ENCODE measurements around the gene BCAS4.
"Not testable (repeated sequence)": the region's sequence is repeated elsewhere in the genome, so short reads cannot be mapped to it uniquely, and the experiment has no call there.

Gene BCAS4

GRCh38 chr20:50799890-50800550 lies 5.2 kb downstream of the BCAS4 start:
- DNase-seq, result no peak

DNA sequence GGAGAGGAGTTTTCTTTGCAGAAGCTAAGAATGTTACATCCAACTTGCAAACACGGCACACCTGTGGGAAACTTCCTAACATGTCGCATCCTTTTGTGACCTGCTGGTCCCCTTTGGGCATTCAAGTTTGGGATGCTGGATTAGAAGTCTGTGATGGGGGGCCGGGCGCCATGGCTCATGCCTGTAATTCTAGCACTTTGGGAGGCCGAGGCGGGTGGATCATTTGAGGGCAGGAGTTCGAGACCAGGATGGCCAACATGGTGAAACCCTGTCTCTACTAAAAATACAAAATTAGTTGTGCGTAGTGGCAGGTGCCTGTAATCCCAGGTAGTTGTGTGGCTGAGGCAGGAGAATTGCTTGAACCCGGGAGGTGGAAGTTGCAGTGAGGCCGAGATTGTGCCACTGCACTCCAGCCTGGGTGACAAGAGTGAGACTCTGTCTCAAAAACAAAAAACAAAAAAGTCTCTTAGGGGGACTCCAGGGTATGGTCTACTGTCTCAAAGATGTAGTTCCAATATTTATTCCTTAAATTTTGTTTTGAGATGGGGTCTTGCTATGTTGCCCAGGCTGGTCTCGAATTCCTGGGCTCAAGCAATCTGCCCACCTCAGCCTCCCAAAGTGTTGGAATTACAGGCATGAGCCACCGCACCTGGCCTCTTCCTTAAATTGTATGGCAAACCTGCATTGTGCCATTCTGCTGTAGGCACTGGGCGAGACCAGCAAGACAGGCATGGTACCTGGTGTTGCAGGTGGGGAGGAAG lies 6.3 kb downstream of the BCAS4 start:
- DNase-seq, result not testable (repeated sequence)

GRCh38 chr20:50801747-50802125 lies 6.9 kb downstream of the BCAS4 start:
- no peak for DNase-seq

DNA sequence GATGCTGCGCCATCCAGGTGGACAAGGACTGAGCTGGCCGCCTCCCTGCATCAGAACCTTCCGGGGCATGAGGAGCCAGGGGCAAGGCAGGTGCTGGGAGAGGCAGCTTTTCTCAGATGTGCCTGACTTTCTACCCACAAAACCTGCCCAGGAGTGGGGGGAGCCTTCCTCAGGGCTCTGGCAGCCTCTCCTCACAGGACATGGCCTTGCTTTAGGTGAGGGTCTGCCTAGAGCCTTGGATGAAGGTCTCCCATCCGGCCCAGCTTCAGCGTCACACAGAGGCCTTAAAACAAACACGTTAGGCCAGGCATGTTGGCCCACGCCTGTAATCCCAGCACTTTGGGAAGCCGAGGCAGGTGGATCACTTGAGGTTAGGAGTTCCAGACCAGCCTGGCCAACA lies 7.4 kb downstream of the BCAS4 start:
- no peak for DNase-seq

- peak; percentile 82 to 84 for DNase-seq
Measured at GRCh38 chr20:50804437-50805348, 9.8 kb downstream of the BCAS4 start.

GRCh38 chr20:50805349-50805684 lies 10.5 kb downstream of the BCAS4 start:
- no peak for DNase-seq

- DNase-seq, result no peak
Measured at GRCh38 chr20:50806126-50806768, 11.4 kb downstream of the BCAS4 start.

DNA sequence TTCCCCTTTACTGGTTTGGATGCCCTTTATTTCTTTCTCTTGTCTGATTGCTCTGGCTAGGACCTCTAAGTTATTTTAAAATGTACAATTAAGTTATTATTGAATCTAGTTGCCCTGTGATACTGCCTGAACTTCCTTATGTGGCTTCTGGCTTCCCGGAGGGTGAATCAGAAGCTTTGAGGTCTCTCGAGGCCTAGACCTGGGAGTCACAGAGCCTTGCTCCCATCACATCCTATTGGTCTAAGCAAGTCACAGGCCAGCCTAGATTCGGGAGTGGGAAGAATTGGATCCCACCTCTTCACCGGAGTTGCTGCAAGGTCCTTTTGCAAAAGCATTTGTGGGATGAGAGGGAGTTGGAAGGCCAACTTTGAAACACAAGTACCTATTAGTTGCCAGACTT lies 15.2 kb downstream of the BCAS4 start:
- DNase-seq, result no peak

DNA sequence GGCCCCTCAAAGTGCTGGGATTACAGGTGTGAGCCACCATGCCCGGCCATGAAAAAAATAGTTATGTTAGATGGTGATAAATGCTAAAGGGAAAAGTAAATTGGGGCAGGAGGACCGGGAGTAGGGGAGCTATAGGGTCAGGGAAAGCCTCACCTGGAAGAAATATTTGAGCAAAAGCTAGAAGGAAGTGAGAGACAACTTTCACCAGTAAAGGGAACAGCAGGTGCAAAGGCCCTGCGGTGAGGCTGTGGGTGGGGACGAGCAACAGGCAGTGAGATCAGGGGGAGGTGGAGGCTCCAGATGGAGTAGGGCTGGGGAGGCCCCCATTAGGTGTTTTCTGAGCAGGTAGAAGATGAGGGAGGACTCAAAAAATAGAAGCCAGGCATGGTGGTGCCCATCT lies 16.0 kb downstream of the BCAS4 start:
- no peak for DNase-seq

DNA sequence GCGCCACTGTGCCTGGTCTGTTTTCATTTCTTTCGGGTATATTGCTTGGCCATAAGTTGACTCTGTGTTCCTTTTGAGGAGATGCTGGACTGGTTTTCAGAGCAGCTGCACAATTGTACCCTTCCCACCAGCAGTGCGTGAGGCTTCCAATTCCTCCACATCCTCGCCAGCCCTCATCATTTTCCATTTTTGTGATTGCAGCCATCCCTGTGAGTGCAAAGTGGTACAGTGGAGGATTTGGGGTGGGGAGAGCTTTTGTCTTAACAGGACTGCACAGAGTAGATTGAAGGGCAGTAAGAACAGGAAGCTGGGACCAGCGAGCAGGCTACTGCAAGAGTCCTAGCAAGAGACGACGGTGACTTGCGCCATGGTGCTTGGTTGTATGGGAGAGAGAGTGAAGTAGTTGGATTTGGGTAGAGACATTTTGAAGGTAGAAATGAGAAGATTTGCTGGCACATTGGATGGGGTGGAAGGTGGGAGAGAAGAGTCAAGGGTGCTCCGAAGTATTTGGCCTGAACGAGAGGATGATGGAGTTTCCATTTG lies 18.3 kb downstream of the BCAS4 start:
- DNase-seq, result no peak

- no peak for DNase-seq
Measured at GRCh38 chr20:50813801-50814200, 18.9 kb downstream of the BCAS4 start.

DNA sequence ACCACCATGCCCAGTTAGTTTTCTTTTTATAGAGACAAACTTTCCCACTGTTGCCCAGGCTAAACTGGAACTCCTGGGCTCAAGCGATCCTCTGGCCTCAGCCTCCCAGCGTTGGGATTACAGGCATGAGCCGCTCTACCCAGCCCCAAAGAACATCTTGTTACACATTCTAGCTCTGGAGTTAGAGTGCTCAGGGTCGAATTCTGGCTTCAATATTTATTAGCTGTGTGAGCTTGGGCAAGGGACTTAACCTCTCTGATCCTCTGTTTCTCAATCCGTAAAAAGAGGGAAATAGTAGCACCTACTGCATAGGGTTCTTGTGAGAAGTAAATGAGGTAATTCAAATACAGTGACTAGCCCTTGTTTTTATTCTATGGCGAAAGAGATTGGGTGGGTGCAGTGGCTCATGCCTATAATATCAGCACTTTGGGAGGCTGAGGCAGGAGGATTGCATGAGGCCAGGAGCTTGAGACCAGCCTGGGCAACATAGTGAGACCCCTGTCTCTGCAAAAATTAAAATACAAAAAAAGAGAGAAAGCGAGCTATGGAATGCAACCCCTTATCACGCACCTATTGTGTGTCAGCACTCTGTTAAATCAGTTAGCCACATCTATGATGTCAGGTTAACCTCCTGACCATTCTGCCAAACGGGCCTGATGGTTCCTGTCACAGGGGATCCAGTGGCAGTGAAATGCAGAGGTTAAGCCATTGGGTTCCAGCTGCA lies 19.7 kb downstream of the BCAS4 start:
- DNase-seq, result no peak

DNA sequence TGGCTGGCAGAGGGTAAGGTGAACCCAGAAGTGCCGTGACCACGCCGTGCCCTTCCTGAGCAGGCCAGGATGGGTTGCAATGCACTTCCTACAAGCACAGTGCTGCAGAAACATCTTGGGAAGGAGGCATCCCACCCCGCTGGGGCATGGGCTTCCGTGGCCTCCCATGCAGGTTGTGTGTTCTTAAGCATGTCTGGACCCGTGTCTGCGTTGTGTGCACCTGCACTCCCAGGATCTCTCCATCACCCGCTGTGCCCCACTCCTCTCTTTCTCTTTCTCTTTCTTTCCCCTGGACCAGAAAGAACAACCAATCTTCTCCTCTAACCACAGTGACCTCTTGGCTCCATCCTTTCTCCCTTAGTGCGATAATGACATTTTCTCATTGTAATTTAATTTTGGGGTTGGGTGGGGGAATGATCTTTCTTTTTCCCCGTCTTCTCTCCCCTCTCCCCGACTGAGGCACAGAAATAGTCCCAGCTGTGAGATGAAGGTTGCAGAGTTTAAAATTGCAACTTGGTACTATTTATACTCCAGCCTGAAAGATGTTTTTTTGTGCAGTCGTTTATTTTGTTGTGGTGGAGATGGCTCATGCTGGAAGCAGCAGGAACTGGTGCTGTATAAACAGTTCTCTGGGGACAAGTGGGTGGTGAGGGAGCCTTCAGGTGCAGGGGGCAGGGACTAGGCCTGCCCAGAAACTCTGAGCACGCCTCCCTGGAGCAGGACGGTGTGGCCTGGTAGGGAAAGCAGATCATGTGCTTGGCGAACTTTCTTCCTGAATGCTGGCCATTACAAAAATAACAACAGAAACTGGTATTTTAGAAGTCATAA lies 20.5 kb downstream of the BCAS4 start:
- no peak for DNase-seq

- no peak for DNase-seq
Measured at GRCh38 chr20:50817776-50818172, 22.9 kb downstream of the BCAS4 start.

DNA sequence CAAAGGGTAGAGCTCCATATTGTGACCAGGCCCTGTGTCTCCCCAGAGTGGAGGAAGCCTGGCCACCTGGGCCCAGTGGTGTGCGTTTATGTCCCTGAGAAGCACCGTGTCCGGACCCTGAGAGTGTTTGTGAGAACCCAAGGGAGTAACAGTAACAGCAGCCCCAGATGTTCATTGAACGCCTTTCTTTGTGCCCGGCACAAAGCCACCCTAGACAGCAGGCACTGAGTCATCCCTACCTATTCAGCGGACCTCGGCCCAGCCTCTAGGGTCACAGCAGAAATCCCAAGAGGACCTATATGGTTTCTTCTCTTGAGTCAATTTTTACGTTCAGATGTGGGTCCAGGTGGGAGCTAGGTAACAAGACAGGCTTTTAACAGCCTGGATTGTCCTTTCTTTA lies 24.5 kb downstream of the BCAS4 start:
- DNase-seq, result no peak

GRCh38 chr20:50820515-50821256 lies 25.8 kb downstream of the BCAS4 start:
- DNase-seq, result no peak

DNA sequence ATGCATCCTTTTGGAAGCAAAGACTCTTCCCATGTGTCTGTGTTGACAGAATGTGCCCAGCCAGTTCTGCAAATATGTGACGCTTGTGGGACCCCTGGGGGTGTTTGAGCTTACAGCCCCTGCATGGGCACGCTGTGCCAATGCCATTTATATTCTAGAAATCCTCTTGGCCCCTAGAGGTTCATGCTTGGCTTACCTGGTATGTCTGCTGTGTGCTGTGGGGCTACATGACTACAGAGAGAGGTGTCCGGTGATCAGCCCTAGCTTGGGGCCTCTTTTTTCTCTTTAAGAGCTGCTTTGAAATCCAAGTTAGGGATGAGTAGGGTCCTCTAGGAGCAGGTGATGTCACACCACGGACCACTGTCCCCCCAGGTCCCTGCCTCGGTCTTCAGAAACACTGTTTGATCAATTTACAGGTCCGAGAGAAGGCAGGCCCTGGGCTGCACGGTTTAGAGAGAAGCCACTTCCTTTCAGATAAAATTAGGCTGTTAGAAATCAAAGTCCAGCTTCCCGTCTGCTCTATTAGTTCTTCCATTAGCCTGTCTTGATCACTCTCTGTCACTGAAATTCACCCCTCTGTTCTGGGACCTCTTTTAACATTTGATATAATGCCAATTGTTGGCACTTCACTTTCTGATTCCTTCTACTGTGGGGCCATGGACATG lies 26.5 kb downstream of the BCAS4 start:
- DNase-seq, result no peak

GRCh38 chr20:50821994-50822393 lies 27.1 kb downstream of the BCAS4 start:
- DNase-seq, result no peak

DNA sequence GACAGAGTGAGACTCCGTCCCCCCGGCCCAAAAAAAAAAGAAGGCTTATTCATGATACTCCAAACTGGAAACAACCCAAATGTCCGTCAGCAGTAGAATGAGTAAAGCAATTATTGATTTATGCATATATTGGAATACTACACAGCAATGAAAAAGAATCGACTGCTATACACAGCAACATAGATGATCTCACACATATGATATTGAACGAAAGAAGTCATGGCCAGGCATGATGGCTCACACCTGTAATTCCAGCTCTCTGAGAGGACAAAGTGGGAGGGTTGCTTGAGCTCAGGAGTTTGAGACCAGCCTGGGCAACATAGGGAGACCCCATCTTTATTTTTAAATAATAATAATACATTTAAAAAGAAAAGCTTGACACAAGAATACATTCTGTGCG lies 28.5 kb downstream of the BCAS4 start:
- DNase-seq, result no peak

DNA sequence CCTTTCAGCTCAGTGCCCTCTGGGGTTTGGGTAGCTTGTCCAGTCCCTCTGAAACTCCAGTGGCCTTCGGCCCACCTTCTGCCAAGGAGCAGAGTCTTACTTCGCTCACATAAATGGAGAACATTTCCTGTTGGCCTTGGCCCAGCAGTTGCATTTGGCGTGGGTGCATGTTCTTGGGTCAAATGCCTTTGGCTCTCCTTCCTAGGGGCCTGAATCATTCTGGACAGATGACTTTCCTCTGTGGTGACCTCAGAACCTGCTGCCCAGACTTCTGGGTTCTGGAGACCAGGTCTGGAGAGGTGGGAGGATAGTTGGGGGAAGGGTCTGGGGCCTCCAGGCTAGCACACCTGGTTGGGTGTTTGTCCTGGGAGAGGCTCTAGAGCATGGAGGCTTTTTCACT lies 29.3 kb downstream of the BCAS4 start:
- DNase-seq, result no peak

Data from NCI-H526 (cell line).